GM21367 (cell line): ENCODE results near the gene IL12B.
"Not testable (repeated sequence)": the region's sequence is repeated elsewhere in the genome, so short reads cannot be mapped to it uniquely, and the experiment has no call there.

Source experiments
- ATAC-seq: cut with Tn5 transposase; IDR thresholded peaks from one replicate; pipeline ENCODE4 v1.9.1; 2021; ENCODE audit not compliant: unreplicated experiment

Gene IL12B

DNA sequence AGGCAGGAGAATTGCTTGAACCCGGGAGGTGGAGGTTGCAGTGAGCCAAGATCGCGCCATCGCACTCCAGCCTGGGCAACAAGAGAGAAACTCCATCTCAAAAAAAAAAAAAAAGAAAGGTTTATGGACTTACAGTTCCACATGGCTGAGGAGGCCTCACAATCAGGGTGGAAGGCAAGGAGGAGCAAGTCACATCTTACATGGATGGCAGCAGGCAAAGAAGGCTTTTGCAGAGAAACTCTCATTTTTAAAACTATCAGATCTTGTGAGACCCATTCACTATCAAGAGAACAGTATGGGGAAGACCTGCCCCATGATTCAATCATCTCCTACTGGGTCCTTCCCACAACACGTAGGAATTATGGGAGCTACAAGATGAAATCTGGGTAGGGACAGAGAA lies 33.0 kb downstream of the IL12B start:
- not testable (repeated sequence) for ATAC-seq

DNA sequence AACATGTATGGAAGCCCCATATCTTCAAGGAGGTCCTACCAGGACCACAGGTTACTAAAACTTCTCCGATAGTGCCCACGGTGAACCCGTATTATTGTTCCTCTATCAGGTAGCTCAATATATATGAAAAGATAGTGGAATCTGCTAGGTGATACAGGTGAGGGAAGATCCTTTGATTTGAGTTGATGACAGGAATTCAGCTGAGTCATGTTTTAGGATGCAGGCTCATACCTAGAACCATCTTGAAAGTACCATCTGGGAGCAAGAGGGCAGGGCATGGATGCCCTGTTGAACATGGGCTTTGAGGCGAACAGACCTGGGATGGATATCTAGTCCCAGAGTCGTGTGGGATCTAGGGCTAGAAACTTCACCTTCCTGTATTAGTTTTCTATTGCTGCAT lies 35.4 kb downstream of the IL12B start:
- no peak for ATAC-seq

DNA sequence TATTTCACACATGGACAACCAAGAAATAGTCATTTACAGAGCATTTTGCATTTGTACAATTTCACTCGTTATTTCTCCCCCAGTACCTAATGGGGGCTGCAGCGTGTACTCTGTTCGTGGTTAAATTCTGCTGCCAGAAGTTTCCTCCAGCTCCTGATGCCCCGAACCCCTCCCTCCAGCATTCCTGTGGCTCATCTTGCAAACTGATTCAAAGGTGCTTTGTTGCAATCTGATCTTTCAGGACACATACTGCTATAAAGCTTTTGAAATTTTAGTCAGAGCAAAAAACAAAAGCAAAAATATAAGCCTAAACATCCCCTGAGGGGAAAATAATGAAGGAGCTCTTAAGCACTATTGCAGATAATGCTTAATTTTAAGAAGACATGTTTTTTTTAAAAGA lies 39.5 kb downstream of the IL12B start:
- ATAC-seq, result no peak

DNA sequence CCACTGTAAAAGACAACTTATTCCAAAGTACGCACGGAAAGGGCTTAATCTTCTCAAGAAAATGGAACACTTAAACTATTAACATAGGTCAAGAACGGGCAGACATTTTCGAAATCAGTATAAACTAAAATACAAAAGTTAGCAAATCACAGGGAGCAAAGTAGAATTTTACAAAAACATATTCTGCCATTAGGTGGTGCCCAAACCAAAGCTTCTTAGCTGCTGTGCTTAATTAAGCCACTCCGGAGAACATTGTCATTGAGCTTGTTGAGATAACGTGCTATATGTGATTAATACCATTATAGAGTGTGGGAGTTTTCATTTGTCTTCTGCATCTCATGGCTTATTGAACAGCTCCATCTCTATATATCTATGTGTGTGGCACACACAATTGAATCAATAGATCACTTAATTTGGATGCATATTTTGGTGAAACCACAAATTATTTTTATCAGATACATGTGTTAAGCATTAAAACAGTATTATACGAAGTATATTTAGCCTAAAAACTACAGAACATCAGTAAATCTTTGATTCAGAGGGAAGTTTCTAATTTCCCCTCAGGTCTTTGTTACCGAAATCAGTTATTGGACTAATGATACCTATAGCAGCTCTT lies 43.8 kb downstream of the IL12B start:
- ATAC-seq, result no peak

DNA sequence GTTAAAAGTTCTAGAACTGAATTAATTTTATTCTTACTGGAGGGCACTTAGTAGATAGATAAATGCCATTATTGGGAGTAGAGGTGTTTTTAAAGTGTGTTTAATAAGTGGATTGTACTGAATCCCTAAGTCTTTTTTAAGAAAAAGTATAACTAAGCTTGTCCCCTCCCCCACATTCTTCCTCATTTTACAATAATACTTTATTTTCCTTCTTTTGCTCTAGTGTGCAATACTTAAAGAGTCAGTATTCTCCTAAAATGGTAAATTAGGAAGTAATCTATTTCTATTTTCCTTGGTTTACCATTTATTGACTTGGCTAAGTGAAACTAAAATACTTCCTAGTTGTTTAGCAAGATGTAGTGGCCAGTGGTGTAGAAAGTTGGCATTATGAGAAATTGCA lies 55.6 kb downstream of the IL12B start:
- ATAC-seq, result no peak

DNA sequence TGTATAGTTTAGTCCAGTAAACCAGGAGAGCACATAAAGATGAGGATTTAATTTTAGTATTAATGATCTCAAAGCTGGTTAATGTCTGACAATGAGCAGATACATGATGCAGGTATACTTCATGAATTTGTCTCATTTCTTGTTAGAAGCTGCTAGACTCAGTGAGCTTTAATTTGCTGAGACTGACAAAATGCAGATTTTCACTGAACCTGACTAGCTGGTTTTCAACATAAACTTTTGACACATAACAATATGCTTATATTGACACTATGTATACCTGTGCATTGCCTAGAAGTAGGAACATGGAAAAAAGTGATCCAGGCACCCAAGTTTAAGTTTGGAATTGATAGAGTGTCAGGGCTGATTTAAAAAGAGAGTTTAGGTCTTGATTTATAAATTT lies 56.4 kb downstream of the IL12B start:
- ATAC-seq, result no peak

DNA sequence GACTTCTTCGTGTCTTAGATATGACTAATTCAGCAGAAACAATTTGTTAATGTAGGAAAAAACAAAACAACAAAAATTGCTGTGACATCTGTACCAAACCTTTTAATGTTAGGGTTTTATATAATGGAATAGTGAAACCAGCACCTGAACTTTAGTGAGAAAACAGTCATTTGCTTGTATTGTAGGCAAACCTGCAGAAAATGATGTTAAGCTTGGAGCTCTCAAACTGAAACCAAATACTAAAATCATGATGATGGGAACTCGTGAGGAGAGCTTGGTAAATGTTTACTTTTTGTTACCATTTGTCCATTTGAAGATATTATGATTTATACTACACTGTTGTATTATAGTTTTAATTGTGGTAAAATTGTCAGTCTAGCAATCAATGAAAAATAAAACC lies 60.6 kb downstream of the IL12B start:
- ATAC-seq, result no peak

DNA sequence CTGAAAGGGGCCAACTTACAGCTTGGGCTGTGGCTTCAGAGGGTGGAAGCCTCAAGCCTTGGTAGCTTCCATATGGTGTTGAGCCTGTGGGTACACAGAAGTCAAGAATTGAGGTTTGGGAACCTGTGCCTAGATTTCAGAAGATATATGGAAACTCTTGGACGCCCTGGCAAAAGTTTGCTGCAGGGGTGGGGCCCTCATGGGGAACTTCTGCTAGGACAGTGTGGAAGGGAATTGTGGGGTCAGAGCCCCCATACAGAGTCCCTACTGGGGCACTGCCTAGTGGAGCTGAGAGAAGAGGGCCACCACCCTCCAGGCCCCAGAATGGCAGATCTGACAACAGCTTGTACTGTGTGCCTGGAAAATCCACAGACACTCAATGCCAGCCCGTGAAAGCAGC lies 63.5 kb downstream of the IL12B start:
- ATAC-seq, result not testable (repeated sequence)
